A673 (cell line): ENCODE measurements around the gene ECI1.

Experiments
- EZH2 ChIP-seq: fragments of 200-600 bp; sonication (generic); IDR thresholded peaks from 2 replicates; pipeline ENCODE4 v1.6.1; 2017; ENCODE audit warnings: borderline replicate concordance, low read depth, mild to moderate bottlenecking, mixed read lengths, antibody characterized with exemption, low read length; ENCODE audit not compliant: poor library complexity, severe bottlenecking
- TF ChIP-seq, protein P1 (sequence below): fragments of 300-800, 200-600 bp; sonication (generic); conservative IDR thresholded peaks from 2 replicates; pipeline ENCODE4 v1.5.1; 2017; ENCODE audit warnings: low read depth, mild to moderate bottlenecking, antibody characterized with exemption, low read length, moderate library complexity, mixed read lengths

DNA sequence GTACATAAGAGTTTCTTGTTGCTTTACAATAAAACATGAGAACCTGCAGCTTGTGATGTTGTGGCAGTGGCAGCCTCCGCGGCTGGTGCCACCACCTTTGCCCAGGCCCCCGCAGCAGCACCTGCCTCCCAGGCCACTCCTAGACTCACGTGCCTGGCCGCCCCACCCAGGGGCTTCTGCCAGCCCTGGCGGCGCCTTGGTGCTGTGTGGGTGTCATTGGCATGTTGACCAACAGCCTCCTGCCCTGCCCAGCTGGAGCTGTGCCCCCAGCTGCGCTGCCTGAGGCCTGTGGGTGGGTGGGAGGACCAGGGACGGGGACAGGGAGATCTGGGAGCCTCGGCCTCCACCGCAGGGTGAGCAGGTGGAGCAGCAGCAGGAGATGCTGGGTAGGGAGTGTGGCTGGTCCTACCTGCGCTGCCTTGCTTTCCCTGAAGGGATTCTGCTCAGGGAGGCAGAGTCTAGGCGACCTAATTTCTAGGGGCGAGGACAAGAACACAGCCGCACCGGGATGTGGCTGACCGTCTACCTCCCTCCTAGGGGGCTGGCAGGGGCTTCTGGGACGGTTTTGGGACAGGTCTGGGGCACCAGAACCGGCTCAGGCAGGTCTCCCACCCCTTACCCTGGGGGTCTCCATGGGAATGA, 15.6 kb downstream of the ECI1 start:
- TF ChIP-seq, protein P1, sequence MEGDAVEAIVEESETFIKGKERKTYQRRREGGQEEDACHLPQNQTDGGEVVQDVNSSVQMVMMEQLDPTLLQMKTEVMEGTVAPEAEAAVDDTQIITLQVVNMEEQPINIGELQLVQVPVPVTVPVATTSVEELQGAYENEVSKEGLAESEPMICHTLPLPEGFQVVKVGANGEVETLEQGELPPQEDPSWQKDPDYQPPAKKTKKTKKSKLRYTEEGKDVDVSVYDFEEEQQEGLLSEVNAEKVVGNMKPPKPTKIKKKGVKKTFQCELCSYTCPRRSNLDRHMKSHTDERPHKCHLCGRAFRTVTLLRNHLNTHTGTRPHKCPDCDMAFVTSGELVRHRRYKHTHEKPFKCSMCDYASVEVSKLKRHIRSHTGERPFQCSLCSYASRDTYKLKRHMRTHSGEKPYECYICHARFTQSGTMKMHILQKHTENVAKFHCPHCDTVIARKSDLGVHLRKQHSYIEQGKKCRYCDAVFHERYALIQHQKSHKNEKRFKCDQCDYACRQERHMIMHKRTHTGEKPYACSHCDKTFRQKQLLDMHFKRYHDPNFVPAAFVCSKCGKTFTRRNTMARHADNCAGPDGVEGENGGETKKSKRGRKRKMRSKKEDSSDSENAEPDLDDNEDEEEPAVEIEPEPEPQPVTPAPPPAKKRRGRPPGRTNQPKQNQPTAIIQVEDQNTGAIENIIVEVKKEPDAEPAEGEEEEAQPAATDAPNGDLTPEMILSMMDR = no peak
- TF ChIP-seq EZH2 = no peak
